OCI-M2 (cell line): ENCODE results near the gene NOTO.
"Not testable (repeated sequence)": the region's sequence is repeated elsewhere in the genome, so short reads cannot be mapped to it uniquely, and the experiment has no call there.

ENCODE experiments used
- DNase-seq: peaks from one replicate; lab custom pipeline; 2025; ENCODE audit not compliant: unreplicated experiment; lab: John Stamatoyannopoulos, UW

Gene NOTO

DNA sequence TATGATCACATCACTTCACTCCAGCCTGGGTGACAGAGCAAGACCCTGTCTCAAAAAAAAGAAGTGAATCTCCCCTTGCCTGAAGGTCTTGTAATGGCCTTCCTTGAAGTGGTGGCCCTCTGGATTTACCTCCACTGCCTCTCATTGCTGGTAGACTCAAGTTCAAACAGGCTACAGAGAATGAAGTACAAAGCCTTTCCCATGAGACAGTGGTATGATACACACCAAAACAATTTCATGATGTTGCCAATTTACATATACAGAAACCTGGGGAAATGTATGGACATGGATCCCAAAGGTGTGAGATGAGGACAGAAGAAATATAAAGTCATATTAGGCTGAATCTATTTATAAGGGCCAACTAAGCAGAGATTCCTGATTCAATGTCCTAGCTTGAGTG is 4.8 kb upstream of the NOTO start:
- no peak for DNase-seq

DNA sequence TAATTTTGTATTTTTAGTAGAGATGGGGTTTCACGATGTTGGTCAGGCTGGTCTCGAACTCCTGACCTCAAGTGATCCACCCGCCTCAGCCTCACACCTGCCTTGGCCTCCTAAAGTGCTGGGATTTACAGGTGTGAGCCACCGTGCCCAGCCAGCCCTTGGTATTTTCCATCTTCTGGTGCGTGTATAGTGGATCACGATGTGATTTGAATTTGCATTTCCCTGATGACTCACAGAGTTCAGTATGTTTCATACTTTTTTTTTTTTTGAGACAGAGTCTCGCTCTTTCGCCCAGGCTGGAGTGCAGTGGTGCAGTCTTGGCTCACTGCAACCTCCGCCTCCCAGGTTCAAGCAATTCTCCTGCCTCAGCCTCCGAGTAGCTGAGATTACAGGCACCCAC is 2.1 kb upstream of the NOTO start:
- not testable (repeated sequence) for DNase-seq

DNA sequence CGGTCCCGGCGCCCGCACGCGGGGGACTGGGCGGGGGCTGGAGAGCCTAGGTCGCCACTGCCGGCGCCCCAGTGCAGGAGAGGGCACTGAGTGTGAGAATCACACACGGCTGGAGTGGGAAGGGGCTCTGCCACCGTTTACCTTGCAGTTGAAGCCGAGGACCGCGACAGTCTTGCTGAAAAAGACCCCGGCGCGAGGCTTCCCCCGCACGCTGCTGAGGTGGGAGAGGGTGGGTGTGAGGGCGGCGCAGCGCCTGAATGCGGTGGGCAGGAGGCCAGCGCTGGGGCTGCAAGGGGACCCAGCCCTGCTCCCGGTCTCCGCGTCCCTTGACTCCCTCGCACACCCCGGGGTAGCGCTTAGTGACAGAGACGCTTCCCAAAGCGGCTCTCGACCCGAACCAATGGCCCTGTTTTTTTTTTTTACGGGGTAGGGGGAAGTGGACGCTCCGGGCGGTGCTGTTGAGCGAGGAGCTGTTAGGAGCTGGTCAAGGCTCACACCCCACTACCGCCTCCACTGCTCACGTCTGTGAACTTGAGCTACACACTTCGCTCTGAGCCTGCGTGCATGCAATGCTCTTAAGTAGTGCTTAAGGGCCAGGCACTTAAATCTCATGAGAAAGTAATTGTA is 794 bp downstream of the NOTO start:
- no peak for DNase-seq

DNA sequence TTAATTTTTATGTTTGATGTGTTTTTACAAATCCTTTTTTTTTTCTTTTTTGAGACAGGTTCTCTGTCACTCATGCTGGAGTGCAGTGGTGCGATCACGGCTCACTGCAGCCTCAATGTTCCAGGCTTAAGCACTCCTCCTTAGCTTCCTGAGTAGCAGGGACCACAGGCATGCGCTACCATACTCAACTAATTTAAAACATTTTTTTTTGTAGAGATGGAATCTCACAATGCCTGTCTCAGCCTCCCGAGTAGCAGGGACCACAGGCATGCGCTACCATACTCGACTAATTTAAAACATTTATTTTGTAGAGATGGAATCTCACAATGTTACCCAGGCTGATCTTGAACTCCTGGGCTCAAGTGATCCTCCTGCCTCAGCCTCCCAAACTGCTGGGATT is 3.2 kb downstream of the NOTO start:
- no peak for DNase-seq

DNA sequence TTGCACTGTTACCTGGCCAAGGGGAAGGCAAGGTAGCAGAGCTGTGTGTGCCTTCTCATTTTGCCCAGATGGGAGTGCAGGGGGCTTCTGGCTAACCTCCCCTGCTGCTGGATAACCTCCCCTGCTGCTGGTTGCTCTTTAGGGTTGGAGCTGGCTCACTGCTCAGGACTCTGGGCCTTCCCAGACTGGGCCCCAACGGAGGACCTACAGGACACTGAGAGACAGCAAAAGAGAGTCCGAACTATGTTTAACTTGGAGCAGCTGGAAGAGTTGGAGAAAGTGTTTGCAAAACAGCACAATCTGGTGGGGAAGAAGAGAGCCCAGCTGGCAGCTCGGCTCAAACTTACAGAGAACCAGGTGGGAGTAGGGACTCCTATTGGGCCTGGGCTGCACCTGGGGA is 5.9 kb downstream of the NOTO start:
- no peak for DNase-seq

DNA sequence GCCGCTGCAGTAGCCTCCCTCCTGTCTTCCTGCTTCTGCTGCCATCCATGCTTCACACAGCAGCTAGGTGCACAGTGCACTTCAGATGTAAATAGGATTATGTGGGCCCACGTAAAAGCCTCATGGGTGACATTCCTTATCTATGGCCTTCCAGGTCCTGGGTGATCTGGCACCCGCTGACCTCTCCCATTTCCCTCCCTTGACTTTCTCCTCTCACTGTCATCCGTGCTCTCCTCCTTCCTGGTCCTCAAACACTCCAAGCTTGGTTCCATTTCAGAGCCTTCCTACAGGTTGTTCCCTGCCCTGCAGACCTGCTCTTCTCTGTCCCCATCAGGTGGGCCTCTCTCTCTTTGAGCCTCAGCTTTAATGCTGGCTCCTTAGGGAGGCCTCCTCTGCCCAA is 7.6 kb downstream of the NOTO start:
- no peak for DNase-seq

DNA sequence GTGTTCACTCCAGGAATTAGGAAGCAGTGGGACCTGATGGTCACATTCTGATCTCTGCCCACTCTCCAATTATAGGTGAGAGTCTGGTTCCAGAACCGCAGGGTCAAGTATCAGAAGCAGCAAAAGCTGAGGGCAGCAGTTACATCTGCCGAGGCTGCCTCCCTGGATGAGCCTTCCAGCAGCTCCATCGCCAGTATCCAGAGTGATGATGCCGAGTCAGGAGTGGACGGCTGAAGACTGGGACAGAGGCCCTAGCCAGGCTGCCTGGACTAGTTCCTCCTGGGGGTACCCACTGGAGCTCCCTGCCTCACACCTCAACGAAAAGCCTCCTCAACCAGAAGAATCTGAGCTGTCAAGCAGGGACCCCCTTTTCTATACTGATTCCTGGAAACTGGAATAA is 8.3 kb downstream of the NOTO start:
- no peak for DNase-seq

DNA sequence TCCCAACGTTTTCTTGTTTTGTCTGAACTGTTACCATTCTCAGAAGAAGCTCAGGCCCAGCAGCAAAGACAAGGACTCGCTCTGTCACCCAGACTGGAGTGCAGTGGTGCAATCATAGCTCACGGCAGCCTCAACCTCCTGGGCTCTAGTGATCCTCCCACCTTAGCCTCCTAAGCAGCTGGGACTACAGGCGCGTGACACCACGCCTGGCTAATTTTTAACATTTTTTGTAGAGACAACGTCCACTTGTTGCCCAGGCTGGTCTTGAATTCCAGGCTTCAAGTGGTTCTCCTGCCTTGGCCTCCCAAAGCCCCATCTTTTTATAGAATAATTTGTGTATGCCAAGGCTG is 9.7 kb downstream of the NOTO start:
- DNase-seq: no peak

DNA sequence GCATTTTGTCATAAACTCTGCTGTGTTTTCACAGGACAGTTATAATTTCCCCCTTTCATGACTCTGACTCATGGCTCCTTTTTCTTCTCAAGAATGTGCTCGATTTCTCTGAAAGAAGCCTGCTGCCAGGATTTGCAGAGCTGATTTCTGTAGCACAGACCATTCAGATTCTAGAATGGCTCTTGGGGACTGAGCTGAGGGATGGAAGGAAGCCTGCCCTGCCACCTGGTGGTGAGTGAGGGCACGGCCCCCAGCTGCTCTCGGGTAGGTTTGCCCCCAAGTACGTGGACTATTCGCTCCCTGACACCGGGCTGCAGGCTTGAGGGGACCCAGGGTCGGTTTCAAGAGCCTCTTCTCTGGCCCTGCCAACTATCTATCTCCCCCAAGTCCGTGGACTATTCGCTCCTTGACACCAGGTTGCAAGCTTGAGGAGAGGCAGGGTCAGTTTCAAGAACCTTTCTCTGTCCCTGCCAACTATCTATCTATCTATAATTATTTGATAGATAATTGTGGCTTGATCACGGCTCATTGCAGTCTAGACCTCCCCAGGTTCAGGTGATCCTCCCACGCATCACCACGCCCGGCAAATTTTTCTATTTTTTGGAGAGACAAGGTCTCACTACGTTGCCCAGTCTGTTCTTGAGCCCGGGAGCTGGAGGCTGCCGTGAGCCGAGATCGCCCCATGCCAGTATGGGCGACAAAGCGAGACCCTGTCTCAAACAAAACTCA is 10.2 kb downstream of the NOTO start:
- DNase-seq: peak; percentile 18

DNA sequence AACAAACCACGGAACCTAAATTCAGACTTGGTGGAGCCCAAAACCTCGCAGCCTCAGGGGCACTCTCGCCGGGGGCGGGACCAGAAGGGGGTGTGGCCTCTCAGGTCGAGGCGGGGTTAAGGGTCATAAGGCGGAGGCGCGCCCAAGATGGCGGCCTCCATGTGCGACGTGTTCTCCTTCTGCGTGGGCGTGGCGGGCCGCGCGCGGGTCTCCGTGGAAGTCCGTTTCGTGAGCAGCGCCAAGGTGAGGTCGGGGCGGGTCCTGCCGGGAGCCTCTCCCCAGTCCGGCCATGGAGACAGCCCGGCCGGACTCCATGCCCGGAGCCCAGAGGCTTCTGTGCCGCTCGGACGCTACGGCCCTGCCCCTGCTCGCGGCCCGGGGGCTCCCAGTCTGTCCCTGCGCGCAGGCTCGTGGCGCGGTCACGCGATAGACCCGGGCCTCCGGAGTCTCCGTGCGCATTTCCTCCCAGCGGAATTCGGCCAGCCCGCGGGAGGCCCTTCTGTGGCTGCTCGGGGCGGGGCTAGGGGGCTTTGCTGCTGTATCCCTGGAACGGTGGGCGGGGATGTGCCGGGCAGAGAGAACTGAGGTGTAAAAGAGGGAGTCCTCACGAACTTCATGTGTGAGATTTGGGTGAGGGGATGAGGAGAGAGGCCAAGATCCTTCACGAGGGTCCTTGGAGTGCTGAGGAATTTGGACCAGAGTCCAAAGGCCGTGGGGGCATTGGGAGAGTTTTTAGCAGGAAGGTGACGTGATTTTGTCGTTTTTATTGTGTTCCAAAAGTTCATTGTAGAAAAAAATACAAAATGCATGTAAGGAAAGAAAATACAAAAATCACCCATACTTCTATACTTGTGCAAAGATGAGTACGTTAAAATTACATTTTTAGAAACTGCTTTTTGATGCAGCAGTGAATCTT is 12.0 kb downstream of the NOTO start, which contains the start of gene SMYD5:
TSS of gene SMYD5 (plus strand) at position 126 of the 916 bp plus-strand sequence. CDS start at position 148, 22 bp downstream.
- peak; percentile 25 for DNase-seq

DNA sequence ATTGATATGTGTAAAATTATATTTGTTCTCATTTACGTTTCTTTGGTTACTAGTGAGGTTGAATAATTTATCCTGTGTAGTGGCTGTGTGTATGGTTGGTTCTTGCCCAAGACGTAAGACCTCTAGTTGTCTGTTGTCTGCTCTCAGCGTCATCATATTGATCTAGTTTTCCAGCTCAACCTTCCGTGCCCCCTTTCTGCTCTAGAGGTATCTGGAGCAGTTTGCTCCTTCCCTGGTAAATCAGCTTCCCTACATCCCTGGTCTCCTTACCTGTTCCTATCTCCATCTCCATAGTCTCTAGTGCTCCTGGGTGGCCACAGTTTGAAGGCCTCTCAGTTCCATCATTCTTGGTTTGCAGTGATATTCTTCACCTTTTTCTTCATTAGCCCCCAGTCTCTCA is 12.9 kb downstream of the NOTO start:
- no peak for DNase-seq

DNA sequence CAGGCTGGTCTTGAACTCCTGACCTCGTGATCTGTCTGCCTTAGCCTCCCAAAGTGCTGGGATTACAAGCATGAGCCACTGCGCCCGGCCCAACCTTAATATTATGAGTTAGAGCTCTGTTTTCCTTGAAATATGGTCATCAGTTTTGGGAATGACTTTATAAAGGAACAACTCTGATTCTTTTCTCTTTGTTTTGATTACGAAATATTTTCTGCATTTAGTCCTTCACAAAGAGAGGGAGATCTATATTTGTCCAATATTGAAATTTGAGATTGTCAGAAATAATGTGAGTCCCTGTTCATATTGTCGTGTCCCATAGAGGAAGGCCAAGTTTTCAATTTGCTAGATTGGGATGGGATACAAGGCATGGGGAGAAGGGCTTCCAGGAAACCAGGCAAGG is 14.8 kb downstream of the NOTO start:
- no peak for DNase-seq

DNA sequence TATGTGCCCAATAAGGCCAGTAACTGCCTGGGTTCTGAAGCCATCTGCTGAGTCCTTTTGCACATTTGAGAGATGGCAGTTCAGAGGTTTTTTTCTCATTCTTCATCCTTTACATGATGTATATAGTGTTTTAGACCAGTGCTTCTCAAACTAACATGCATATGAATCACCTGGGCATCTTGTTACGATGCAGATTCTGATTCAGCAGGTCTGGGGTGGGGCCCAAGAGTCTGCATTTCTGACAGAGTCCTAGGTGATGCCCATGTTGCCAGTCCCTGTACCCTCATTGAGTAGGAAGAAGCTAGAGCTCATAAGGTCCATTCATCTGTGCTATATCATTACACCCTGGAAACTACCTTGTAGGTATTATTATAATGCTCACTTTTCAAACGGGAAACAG is 15.5 kb downstream of the NOTO start:
- DNase-seq: no peak

DNA sequence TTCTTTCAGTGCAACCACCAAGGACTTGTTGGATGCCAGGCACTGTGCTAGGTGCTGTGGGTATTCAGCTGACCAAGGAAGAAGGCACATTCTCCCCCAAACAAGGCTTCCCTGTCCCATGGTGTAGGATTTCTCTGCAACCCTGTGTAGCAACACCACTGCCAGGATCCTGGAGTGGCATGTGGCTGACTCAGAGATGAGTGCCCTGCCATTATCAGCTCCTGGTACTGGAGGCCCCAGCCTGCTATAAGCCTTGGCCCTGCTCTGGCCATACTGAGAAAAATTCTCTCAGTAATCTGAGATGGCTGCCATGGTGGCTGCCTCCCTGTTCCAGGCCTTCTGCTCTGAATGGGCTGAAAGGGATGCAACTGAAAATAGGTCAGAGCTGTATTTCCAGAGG is 15.9 kb downstream of the NOTO start:
- no peak for DNase-seq

DNA sequence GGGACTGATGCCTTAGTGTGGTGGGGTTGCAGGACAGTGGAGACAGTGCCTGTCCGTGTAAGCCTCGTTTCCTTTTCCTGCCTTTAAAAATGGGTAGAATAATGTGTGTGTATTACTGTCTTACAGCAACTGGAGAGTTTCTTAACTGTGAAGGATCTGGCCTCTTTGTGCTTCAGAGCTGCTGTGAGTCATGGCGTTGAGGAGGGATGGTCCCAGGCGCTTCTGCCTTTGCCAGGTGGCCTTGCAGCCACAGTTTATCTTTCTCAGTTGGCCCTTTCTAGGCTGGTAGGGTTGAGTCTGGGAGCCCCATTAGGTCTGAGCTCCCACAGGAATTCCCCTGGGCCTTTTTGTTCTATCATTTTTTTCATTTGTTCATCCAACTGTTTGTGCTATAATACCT is 21.4 kb downstream of the NOTO start:
- no peak for DNase-seq

DNA sequence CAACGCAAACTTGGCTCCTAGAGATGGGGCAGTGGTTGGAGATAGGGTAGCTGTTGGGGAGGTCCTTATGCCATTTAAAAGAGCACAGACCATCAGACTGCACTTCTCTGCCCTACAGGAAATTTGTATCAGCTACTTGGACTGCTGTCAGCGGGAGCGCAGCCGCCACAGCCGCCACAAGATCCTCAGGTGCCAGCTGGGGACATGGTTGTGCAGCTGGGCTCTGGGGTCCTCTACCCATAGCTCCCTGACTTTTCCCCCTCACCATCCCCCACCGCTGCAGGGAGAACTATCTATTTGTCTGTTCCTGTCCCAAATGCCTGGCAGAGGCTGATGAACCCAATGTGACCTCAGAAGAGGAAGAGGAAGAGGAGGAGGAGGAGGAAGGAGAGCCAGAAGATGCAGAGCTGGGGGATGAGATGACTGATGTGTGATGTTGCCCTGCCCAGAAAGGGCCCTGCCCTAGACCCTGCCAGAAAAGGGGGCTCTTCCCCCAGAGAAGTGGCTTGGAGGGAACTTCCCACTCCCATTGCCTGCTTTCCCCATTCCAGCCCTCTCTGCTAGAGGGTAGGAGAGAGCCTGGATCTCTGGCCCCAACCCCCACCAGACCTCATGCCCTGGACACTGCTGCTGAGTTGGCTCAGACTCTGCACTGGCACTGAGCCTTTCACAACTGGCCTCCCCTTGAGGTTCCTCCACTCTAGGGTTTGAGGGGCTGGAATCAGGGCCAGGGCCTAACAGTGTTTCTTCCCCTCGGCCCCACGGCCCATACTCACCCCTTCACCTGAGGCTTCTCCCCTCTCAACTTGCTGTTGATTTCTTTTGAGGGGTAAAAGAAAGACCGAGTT is 23.4 kb downstream of the NOTO start:
- no peak for DNase-seq

DNA sequence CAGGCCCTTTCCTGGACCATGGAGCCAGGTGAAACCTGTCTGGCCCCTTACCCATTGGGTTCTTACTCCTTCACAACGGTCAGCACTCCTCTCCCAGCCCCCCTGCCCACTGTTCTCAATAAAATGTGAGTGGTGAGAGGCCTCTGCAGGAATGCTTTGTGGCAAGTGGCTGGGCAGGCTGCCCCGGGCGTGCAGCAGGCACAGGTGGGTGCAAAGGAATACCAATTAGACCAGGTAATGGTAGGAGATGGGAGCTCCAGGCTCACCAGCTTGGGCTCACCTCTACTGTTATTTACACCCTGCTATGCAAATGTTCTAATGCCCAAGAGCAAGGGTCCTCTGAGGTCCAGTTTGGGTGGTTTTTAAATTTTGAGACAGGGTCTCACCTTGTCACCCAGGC is 24.7 kb downstream of the NOTO start:
- no peak for DNase-seq

DNA sequence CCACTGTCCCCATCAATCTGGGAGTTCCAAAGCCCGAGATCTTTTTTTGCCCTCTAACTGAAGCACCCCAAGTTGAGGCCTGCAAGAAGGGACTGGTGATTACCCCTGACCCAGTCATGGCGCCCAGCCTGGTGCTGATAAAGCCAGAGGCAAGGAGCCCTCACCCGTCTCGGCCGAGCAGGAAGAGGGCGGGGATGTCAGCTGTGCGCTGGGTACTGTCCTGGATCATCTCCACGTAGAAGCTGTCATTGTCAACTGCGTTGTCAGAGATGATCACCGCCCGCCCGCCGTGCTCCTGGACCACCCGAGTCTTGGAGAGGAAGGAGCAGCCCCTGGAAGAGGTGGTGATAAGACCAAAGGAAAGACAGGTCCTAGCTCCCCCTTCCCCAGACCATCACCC is 26.3 kb downstream of the NOTO start:
- DNase-seq: no peak

DNA sequence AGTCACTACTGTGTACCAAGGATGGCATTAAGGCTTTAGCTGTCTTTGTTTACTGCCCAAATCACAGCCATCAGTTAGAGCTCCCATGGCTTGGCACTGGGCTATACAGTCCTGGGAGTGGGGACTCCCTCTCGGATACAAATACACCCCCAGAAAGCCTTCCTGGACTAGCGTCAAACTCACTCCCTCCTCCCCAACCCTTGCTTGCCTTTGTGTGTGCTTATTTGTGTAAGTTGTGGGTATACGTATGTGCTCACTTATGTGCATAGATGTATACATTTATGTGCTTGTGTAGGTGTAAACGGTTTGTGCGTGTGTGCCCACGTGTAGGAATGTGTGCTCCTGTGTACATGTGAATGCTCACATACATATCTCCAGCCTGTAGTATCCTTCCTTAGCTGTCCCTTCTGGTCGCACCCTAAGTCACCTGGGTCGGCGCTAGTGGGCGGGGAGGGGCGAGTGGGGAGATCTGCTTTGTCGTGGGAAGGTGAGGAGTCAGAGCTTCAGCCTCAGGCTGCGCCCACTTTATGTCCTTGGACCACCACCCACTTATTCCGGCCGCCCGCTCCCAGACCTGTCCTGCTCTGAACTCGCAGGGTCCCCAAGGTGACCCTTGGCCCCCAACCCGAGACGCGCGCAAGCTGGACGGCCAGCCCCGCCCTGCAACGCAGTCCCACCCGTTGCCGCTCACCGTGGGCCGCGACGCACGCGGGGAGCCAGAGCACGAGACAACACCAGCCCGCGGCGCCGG is 30.2 kb downstream of the NOTO start:
- no peak for DNase-seq

DNA sequence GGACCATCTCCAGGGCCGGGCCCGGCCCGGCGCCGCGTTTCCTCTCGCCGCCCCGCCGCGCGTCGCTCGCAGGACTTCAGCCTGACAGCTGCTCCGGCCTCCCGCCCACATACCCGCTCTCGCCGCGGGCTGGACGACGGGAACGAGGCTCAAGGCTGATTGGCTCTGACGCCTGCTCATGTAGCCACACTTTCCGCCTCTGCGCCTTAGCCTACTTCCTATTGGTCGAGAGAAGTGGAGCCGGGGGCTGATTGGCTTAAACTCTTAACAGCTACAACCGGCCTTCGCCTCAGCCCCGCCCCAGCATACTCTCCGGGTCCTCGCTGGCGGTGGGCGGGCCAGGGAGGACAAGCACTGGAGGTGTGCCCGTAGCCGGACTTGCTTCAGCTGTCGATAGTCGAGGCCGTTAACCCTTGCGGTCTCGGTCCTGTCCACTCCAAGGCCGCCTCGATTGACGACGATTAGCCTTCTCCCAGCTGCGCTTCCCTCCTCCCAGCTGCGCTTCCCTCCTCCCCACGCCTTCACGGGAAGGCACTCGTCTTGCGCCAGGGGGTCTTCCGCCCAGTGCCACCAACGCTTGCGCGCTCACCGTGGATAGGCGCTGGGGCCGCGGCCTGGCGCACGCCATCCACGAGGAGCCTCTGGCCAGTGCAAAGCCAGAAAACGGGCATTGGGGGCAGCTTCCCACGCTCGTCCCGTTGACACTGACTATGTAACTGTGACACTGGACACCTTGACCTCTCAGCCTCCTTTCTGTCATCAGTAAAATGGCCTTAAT is 31.0 kb downstream of the NOTO start, which contains the start of gene PRADC1:
TSS of gene PRADC1 (minus strand) at position 86 of the 778 bp plus-strand sequence. CDS start at position 7, 79 bp downstream.
- DNase-seq: peak; percentile 85
